A673 (cell line): ENCODE measurements around the gene RPS6KC1. TPM values are rescaled to one million over a fixed set of nuclear protein-coding genes. Genes with fewer than 3 reads are reported as not detected.

Experiments
- BruUV-seq: library from RNA; stranded (reverse); fragments of 400-500 nt; replicated peaks from 2 replicates; lab custom pipeline; 2021; lab: Mats Ljungman, UMichigan
- CTCF ChIA-PET: fragments of 300-600 bp; sonication (Branson Sonifier 250); formaldehyde crosslinking; loops from one replicate; lab custom pipeline; 2022; ENCODE audit warnings: antibody characterized with exemption; lab: Charles Lee
- POLR2A ChIA-PET: fragments of 300-600 bp; sonication (Branson Sonifier 250); formaldehyde crosslinking; loops from one replicate; lab custom pipeline; 2022; ENCODE audit warnings: antibody characterized with exemption; ENCODE audit not compliant: low non-redundant PET; lab: Charles Lee
- DNase-seq: peaks from one replicate; pipeline ENCODE4 v3.0.0-alpha.2; 2015; ENCODE audit warnings: low spot score
- H3K27ac ChIP-seq: fragments of 200-600 bp; sonication (generic); 2 replicates; pipeline ENCODE4 v1.5.1; 2016; ENCODE audit warnings: mixed run types, low read depth, mild to moderate bottlenecking, mixed read lengths, antibody characterized with exemption, low read length; ENCODE audit not compliant: poor library complexity, severe bottlenecking
- H3K27me3 ChIP-seq: fragments of 200-600 bp; sonication (generic); replicated peaks from 2 replicates; pipeline ENCODE4 v1.6.1; 2017; ENCODE audit warnings: mixed run types, low read depth, mild to moderate bottlenecking, mixed read lengths, antibody characterized with exemption, low read length; ENCODE audit not compliant: insufficient read depth, poor library complexity
- H3K36me3 ChIP-seq: fragments of 200-600 bp; sonication (generic); 2 replicates; pipeline ENCODE4 v1.6.1; 2016; ENCODE audit warnings: mixed run types, mild to moderate bottlenecking, mixed read lengths, antibody characterized with exemption, low read length; ENCODE audit not compliant: insufficient read depth, poor library complexity, severe bottlenecking
- H3K4me1 ChIP-seq: fragments of 200-600 bp; sonication (generic); 2 replicates; pipeline ENCODE4 v1.6.1; 2017; ENCODE audit warnings: mixed run types, mild to moderate bottlenecking, mixed read lengths, antibody characterized with exemption, low read length; ENCODE audit not compliant: insufficient read depth, poor library complexity, severe bottlenecking
- H3K4me3 ChIP-seq: fragments of 200-600 bp; sonication (generic); 2 replicates; pipeline ENCODE4 v1.5.1; 2016; ENCODE audit warnings: low read depth, mixed run types, mild to moderate bottlenecking, mixed read lengths, low read length; ENCODE audit not compliant: poor library complexity, severe bottlenecking
- H3K9me3 ChIP-seq: fragments of 200-600 bp; sonication (generic); 2 replicates; pipeline ENCODE4 v1.6.1; 2016; ENCODE audit warnings: mixed run types, low read depth, mild to moderate bottlenecking, mixed read lengths, antibody characterized with exemption, low read length; ENCODE audit not compliant: poor library complexity, severe bottlenecking
- EZH2 ChIP-seq: fragments of 200-600 bp; sonication (generic); IDR thresholded peaks from 2 replicates; pipeline ENCODE4 v1.6.1; 2017; ENCODE audit warnings: borderline replicate concordance, low read depth, mild to moderate bottlenecking, mixed read lengths, antibody characterized with exemption, low read length; ENCODE audit not compliant: poor library complexity, severe bottlenecking
- intact Hi-C: fragments of 100-400 bp; cut with micrococcal nuclease; formaldehyde crosslinking; loops from one replicate; pipeline ENCODE4 v1.10.0; 2022; ENCODE audit not compliant: unreplicated experiment
- total RNA-seq: library from RNA; stranded (reverse); gene quantifications from 2 replicates; pipeline ENCODE4 v1.2.3, GENCODE V29; 2021
- TF ChIP-seq, protein P1 (sequence below): fragments of 300-800, 200-600 bp; sonication (generic); conservative IDR thresholded peaks from 2 replicates; pipeline ENCODE4 v1.5.1; 2017; ENCODE audit warnings: low read depth, mild to moderate bottlenecking, antibody characterized with exemption, low read length, moderate library complexity, mixed read lengths

The RPS6KC1 gene
- total RNA-seq, 1 experiment from 2014 or later: 17.1 TPM

DNA sequence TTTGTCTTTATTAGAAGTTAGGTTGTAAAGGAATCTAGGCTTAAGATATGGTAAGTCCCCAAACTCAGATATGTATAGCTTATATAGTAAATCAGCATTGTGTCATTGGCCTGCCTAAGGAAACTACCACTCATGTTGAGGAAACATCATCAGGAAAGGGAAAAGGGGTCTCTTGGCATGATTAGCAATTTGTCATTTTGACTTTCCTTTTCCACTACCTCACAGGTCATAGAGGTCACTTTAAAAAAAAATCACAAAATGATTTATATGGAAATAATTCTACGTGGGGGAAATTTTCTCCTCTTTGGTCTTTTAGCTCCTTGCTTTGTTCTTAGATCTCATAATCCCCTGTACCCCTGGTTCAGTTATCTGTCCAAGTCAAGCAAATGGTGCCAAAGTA lies 213.5 kb downstream of the RPS6KC1 start:
- Histone ChIP-seq H3K4me3 (no peak overlapping the region), H3K27me3 (no peaks in the 10 kb centered on the region), H3K36me3 (no peaks in the 10 kb centered on the region), H3K4me1 (no peaks in the 10 kb centered on the region), H3K27ac (no peak overlapping the region), H3K9me3 (no peaks in the 10 kb centered on the region)
- intact Hi-C loops: loop anchor here (10.0 kb wide), 1 partner anchor 1040 kb away; no protein-coding TSS in a partner anchor
- ChIA-PET CTCF (no interaction called here), POLR2A (no interaction called here)
- no peak for DNase-seq
- TF ChIP-seq, protein P1, sequence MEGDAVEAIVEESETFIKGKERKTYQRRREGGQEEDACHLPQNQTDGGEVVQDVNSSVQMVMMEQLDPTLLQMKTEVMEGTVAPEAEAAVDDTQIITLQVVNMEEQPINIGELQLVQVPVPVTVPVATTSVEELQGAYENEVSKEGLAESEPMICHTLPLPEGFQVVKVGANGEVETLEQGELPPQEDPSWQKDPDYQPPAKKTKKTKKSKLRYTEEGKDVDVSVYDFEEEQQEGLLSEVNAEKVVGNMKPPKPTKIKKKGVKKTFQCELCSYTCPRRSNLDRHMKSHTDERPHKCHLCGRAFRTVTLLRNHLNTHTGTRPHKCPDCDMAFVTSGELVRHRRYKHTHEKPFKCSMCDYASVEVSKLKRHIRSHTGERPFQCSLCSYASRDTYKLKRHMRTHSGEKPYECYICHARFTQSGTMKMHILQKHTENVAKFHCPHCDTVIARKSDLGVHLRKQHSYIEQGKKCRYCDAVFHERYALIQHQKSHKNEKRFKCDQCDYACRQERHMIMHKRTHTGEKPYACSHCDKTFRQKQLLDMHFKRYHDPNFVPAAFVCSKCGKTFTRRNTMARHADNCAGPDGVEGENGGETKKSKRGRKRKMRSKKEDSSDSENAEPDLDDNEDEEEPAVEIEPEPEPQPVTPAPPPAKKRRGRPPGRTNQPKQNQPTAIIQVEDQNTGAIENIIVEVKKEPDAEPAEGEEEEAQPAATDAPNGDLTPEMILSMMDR: no peak
- no peak for TF ChIP-seq EZH2
- BruUV-seq: no TSS peak

- no peak overlapping the region for H3K27ac ChIP-seq
- ChIA-PET POLR2A (no interaction called here), CTCF (no interaction called here)
- no peak for TF ChIP-seq EZH2
- TF ChIP-seq, protein P1: no peak
- intact Hi-C loops: loop anchor here (10.0 kb wide), 1 partner anchor 1038 kb away; no protein-coding TSS in a partner anchor
- H3K4me3 ChIP-seq: no peak overlapping the region
- no peak for DNase-seq
- no peaks in the 10 kb centered on the region for H3K9me3 ChIP-seq
- H3K4me1 ChIP-seq: no peaks in the 10 kb centered on the region
- H3K36me3 ChIP-seq: no peaks in the 10 kb centered on the region
- BruUV-seq: no TSS peak
- H3K27me3 ChIP-seq: no peaks in the 10 kb centered on the region
These were observed 216.1 kb downstream of the RPS6KC1 start for GRCh38 chr1:213266983-213267772.

- no peak for TF ChIP-seq EZH2
- TF ChIP-seq, protein P1: no peak
- no peak for DNase-seq
- POLR2A ChIA-PET: no interaction called here
- H3K36me3 ChIP-seq: no peaks in the 10 kb centered on the region
- intact Hi-C loops: loop anchor here (10.0 kb wide), 1 partner anchor 1037 kb away; no protein-coding TSS in a partner anchor
- H3K4me1 ChIP-seq: no peaks in the 10 kb centered on the region
- no TSS peak for BruUV-seq
- CTCF ChIA-PET: no interaction called here
- H3K27ac ChIP-seq: no peak overlapping the region
- H3K9me3 ChIP-seq: no peaks in the 10 kb centered on the region
- H3K4me3 ChIP-seq: no peak overlapping the region
- no peaks in the 10 kb centered on the region for H3K27me3 ChIP-seq
These were observed 217.2 kb downstream of the RPS6KC1 start for GRCh38 chr1:213268221-213268620.
